Activated CD8-positive, alpha-beta memory T cell treated with anti-CD3 and anti-CD28 coated beads for 4 hours (primary cell): ENCODE results near the gene VAMP4.
A peak's percentile ranks its signal among the peaks of the same experiment; 100 is the strongest.
"Not testable (repeated sequence)": the region's sequence is repeated elsewhere in the genome, so short reads cannot be mapped to it uniquely, and the experiment has no call there.

Experiments used
- DNase-seq, 2 donors: peaks; one replicate each; pipeline ENCODE4 v3.0.0-alpha.2; 2020; ENCODE audit warnings: low read depth in 2 of 2

VAMP4 gene

GRCh38 chr1:171699531-171699930, 42.3 kb downstream of the VAMP4 start:
- DNase-seq = no peak

- not testable (repeated sequence) for DNase-seq
Measured at GRCh38 chr1:171695772-171696171, 46.1 kb downstream of the VAMP4 start.

GRCh38 chr1:171693541-171693940, 48.3 kb downstream of the VAMP4 start:
- not testable (repeated sequence) for DNase-seq

GRCh38 chr1:171683870-171684269, 58.0 kb downstream of the VAMP4 start:
- no peak for DNase-seq

GRCh38 chr1:171680339-171680738, 61.5 kb downstream of the VAMP4 start:
- DNase-seq = no peak

- DNase-seq = no peak
Measured at GRCh38 chr1:171676823-171677222, 65.0 kb downstream of the VAMP4 start.

GRCh38 chr1:171674431-171675405, 67.1 kb downstream of the VAMP4 start:
- DNase-seq = no peak

GRCh38 chr1:171670739-171671138, 71.1 kb downstream of the VAMP4 start:
- DNase-seq = no peak

- DNase-seq = no peak
Measured at GRCh38 chr1:171668372-171668771, 73.5 kb downstream of the VAMP4 start.

GRCh38 chr1:171666114-171666769, 75.6 kb downstream of the VAMP4 start:
- no peak for DNase-seq

GRCh38 chr1:171664976-171665375, 76.9 kb downstream of the VAMP4 start:
- no peak for DNase-seq

GRCh38 chr1:171663854-171664575, 77.8 kb downstream of the VAMP4 start:
- no peak for DNase-seq

- no peak for DNase-seq
Measured at GRCh38 chr1:171663036-171663853, 78.6 kb downstream of the VAMP4 start.

- no peak for DNase-seq
Measured at GRCh38 chr1:171661076-171661650, 80.7 kb downstream of the VAMP4 start.

- not testable (repeated sequence) for DNase-seq
Measured at GRCh38 chr1:171656206-171656605, 85.7 kb downstream of the VAMP4 start.

GRCh38 chr1:171655746-171656116, 86.1 kb downstream of the VAMP4 start:
- DNase-seq = no peak

GRCh38 chr1:171654942-171655745, 86.7 kb downstream of the VAMP4 start:
- DNase-seq = peak; percentile 17 to 31

GRCh38 chr1:171654201-171654941, 87.5 kb downstream of the VAMP4 start:
- no peak for DNase-seq

GRCh38 chr1:171653796-171654195, 88.1 kb downstream of the VAMP4 start:
- DNase-seq = no peak
